Activated T-helper 17 cell treated with anti-CD3 and anti-CD28 coated beads, Interleukin-2, amount 50 U/mL, for 72 hours (primary cell): Measurements from ENCODE around the gene RASA3. TPM values are rescaled to one million over a fixed set of nuclear protein-coding genes. Genes with fewer than 3 reads are reported as not detected.
"Not testable (repeated sequence)": the region's sequence is repeated elsewhere in the genome, so short reads cannot be mapped to it uniquely, and the experiment has no call there.

Source experiments
- ATAC-seq: fragments of 150-1000 bp; cut with Tn5 transposase; replicated peaks from 2 replicates; pipeline ENCODE4 v1.10.0; 2021; ENCODE audit warnings: mild to moderate bottlenecking, moderate library complexity
- H3K27ac Mint-ChIP-seq: one replicate; pipeline ENCODE4 v1.8.0; 2022; ENCODE audit warnings: mixed read lengths
- H3K27me3 Mint-ChIP-seq: one replicate; pipeline ENCODE4 v1.8.0; 2022; ENCODE audit warnings: mixed read lengths
- H3K36me3 Mint-ChIP-seq: one replicate; pipeline ENCODE4 v1.8.0; 2022; ENCODE audit warnings: low read depth, mild to moderate bottlenecking, mixed read lengths
- H3K4me1 Mint-ChIP-seq: one replicate; pipeline ENCODE4 v1.8.0; 2022; ENCODE audit warnings: mixed read lengths
- H3K4me3 Mint-ChIP-seq: one replicate; pipeline ENCODE4 v1.8.0; 2022; ENCODE audit warnings: mild to moderate bottlenecking, mixed read lengths
- H3K9me3 Mint-ChIP-seq: one replicate; pipeline ENCODE4 v1.8.0; 2022; ENCODE audit warnings: mixed read lengths
- total RNA-seq, 2 donors: library from RNA; stranded (reverse); gene quantifications; one replicate each; pipeline ENCODE4 v1.2.3, GENCODE V29; 2022

The RASA3 gene
- total RNA-seq, 2 donors from 2014 or later, result 18.4 to 62.5 TPM

- H3K9me3 Mint-ChIP-seq, H3K27me3 Mint-ChIP-seq, ATAC-seq: not testable (repeated sequence)
- Mint-ChIP-seq H3K4me1 (peaks cover 52% of the 10 kb centered on the region), H3K27ac (peak overlapping the region; percentile 93), H3K4me3 (peak overlapping the region; percentile 94), H3K36me3 (peaks cover 40% of the 10 kb centered on the region)
Observed at GRCh38 chr13:114110830-114111189, 21.6 kb downstream of the RASA3 start.

GRCh38 chr13:114110091-114110829 lies 22.2 kb downstream of the RASA3 start:
- Mint-ChIP-seq H3K36me3 (peaks cover 34% of the 10 kb centered on the region), H3K4me3 (peak overlapping the region; percentile 94), H3K4me1 (peaks cover 49% of the 10 kb centered on the region), H3K27ac (peak overlapping the region; percentile 93), H3K9me3 (no peaks in the 10 kb centered on the region), H3K27me3 (no peaks in the 10 kb centered on the region)
- ATAC-seq, result peak; percentile 67

- peak; percentile 36 for ATAC-seq
- Mint-ChIP-seq H3K9me3 (no peaks in the 10 kb centered on the region), H3K4me1 (peaks cover 45% of the 10 kb centered on the region), H3K27me3 (no peaks in the 10 kb centered on the region), H3K36me3 (peaks cover 29% of the 10 kb centered on the region), H3K4me3 (peak overlapping the region; percentile 94), H3K27ac (peak overlapping the region; percentile 93)
Observed at GRCh38 chr13:114109641-114110041, 22.8 kb downstream of the RASA3 start.

- H3K9me3 Mint-ChIP-seq, result no peaks in the 10 kb centered on the region
- peak overlapping the region; percentile 94 for H3K4me3 Mint-ChIP-seq
- peak overlapping the region; percentile 93 for H3K27ac Mint-ChIP-seq
- H3K27me3 Mint-ChIP-seq, result no peaks in the 10 kb centered on the region
- ATAC-seq, result no peak
- peaks cover 38% of the 10 kb centered on the region for H3K4me1 Mint-ChIP-seq
- H3K36me3 Mint-ChIP-seq, result peaks cover 22% of the 10 kb centered on the region
Observed at GRCh38 chr13:114108894-114109293, 23.5 kb downstream of the RASA3 start.

GRCh38 chr13:114108141-114108761 lies 24.2 kb downstream of the RASA3 start:
- Mint-ChIP-seq H3K36me3 (peaks cover 21% of the 10 kb centered on the region), H3K9me3 (no peaks in the 10 kb centered on the region), H3K27ac (peak overlapping the region; percentile 93), H3K4me3 (peak overlapping the region; percentile 94), H3K4me1 (peaks cover 37% of the 10 kb centered on the region), H3K27me3 (no peaks in the 10 kb centered on the region)
- ATAC-seq, result no peak

GRCh38 chr13:114107686-114108081 lies 24.7 kb downstream of the RASA3 start:
- ATAC-seq, result no peak
- Mint-ChIP-seq H3K9me3 (no peaks in the 10 kb centered on the region), H3K27me3 (no peaks in the 10 kb centered on the region), H3K27ac (peak overlapping the region; percentile 93), H3K4me3 (peak overlapping the region; percentile 94), H3K4me1 (peaks cover 34% of the 10 kb centered on the region), H3K36me3 (peaks cover 17% of the 10 kb centered on the region)

GRCh38 chr13:114106991-114107685 lies 25.3 kb downstream of the RASA3 start:
- H3K4me1 Mint-ChIP-seq, result peaks cover 34% of the 10 kb centered on the region
- no peaks in the 10 kb centered on the region for H3K9me3 Mint-ChIP-seq
- no peak for ATAC-seq
- no peak overlapping the region for H3K4me3 Mint-ChIP-seq
- no peak overlapping the region for H3K27ac Mint-ChIP-seq
- H3K27me3 Mint-ChIP-seq, result no peaks in the 10 kb centered on the region
- H3K36me3 Mint-ChIP-seq, result peaks cover 17% of the 10 kb centered on the region

- Mint-ChIP-seq H3K27me3 (no peaks in the 10 kb centered on the region), H3K4me3 (no peak overlapping the region), H3K27ac (no peak overlapping the region), H3K4me1 (peaks cover 30% of the 10 kb centered on the region), H3K36me3 (peaks cover 17% of the 10 kb centered on the region), H3K9me3 (no peaks in the 10 kb centered on the region)
- ATAC-seq, result no peak
Observed at GRCh38 chr13:114106526-114106925, 25.9 kb downstream of the RASA3 start.

- no peak overlapping the region for H3K4me3 Mint-ChIP-seq
- H3K27ac Mint-ChIP-seq, result peak overlapping the region; percentile 70
- H3K27me3 Mint-ChIP-seq, result no peaks in the 10 kb centered on the region
- peaks cover 15% of the 10 kb centered on the region for H3K36me3 Mint-ChIP-seq
- H3K9me3 Mint-ChIP-seq, result no peaks in the 10 kb centered on the region
- peaks cover 28% of the 10 kb centered on the region for H3K4me1 Mint-ChIP-seq
- ATAC-seq, result no peak
Observed at GRCh38 chr13:114105521-114106225, 26.8 kb downstream of the RASA3 start.

GRCh38 chr13:114104655-114105520 lies 27.5 kb downstream of the RASA3 start:
- H3K27me3 Mint-ChIP-seq, result no peaks in the 10 kb centered on the region
- peaks cover 9% of the 10 kb centered on the region for H3K36me3 Mint-ChIP-seq
- peaks cover 23% of the 10 kb centered on the region for H3K4me1 Mint-ChIP-seq
- H3K4me3 Mint-ChIP-seq, result no peak overlapping the region
- H3K9me3 Mint-ChIP-seq, result no peaks in the 10 kb centered on the region
- ATAC-seq, result no peak
- H3K27ac Mint-ChIP-seq, result peak overlapping the region; percentile 38

GRCh38 chr13:114103801-114104654 lies 28.4 kb downstream of the RASA3 start:
- Mint-ChIP-seq H3K4me1 (peaks cover 16% of the 10 kb centered on the region), H3K9me3 (no peaks in the 10 kb centered on the region), H3K4me3 (no peak overlapping the region), H3K27ac (peak overlapping the region; percentile 38), H3K27me3 (no peaks in the 10 kb centered on the region), H3K36me3 (peaks cover 9% of the 10 kb centered on the region)
- no peak for ATAC-seq

- not testable (repeated sequence) for ATAC-seq, H3K4me3 Mint-ChIP-seq, H3K27me3 Mint-ChIP-seq, H3K9me3 Mint-ChIP-seq, H3K27ac Mint-ChIP-seq, H3K36me3 Mint-ChIP-seq
- H3K4me1 Mint-ChIP-seq, result peaks cover 14% of the 10 kb centered on the region
Observed at GRCh38 chr13:114103289-114103621, 29.2 kb downstream of the RASA3 start.
